Measurements from ENCODE around the gene CLMN.

DNA sequence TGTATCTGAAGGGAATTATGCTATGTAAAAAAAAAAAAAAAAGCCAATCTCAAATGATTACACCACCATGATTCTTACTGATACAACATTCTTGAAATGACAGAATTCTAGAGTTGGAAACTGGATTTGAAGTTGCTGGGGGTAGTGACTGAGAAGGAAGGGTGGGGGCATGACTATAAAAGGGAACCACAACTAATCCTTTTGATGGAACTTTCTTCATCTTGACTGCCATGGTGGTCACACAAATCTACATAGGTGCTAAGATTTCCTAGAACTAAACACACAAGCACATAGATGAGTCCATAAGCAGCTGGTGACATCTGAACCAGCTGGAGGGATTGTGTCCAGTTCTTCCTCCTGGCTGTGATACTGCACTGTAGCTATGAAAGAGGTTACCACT, 51.4 kb downstream of the CLMN start:
- TF ChIP-seq, protein P1, sequence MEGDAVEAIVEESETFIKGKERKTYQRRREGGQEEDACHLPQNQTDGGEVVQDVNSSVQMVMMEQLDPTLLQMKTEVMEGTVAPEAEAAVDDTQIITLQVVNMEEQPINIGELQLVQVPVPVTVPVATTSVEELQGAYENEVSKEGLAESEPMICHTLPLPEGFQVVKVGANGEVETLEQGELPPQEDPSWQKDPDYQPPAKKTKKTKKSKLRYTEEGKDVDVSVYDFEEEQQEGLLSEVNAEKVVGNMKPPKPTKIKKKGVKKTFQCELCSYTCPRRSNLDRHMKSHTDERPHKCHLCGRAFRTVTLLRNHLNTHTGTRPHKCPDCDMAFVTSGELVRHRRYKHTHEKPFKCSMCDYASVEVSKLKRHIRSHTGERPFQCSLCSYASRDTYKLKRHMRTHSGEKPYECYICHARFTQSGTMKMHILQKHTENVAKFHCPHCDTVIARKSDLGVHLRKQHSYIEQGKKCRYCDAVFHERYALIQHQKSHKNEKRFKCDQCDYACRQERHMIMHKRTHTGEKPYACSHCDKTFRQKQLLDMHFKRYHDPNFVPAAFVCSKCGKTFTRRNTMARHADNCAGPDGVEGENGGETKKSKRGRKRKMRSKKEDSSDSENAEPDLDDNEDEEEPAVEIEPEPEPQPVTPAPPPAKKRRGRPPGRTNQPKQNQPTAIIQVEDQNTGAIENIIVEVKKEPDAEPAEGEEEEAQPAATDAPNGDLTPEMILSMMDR (IDR thresholded peaks at IDR 0.05; ENCODE audit: extremely low read depth in 1 of 2, insufficient read depth in 1 of 2, low read depth in 1 of 2, low read length in 2 of 2), result no peak
- no peak for TF ChIP-seq EZH2 (IDR thresholded peaks at IDR 0.05; ENCODE audit: borderline replicate concordance, low read depth, low read length, severe bottlenecking)
- TF ChIP-seq POLR2A (IDR thresholded peaks at IDR 0.05; ENCODE audit: low read depth, low read length), result no peak
- TF ChIP-seq, protein P2, sequence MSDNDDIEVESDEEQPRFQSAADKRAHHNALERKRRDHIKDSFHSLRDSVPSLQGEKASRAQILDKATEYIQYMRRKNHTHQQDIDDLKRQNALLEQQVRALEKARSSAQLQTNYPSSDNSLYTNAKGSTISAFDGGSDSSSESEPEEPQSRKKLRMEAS (IDR thresholded peaks at IDR 0.05; ENCODE audit: insufficient read depth, insufficient read length), result no peak
- no peak for TF ChIP-seq FOS (IDR thresholded peaks at IDR 0.05; ENCODE audit: borderline replicate concordance, insufficient read depth, low read length)
